ENCODE data around the gene CFAP97. TPM values are rescaled to one million over a fixed set of nuclear protein-coding genes. Genes with fewer than 3 reads are reported as not detected.
"Not testable (repeated sequence)": the region's sequence is repeated elsewhere in the genome, so short reads cannot be mapped to it uniquely, and the experiment has no call there.

Gene CFAP97
- total RNA-seq, 4 donors from 2014 or later, result 6.5 to 14.1 (median 10.8) TPM

DNA sequence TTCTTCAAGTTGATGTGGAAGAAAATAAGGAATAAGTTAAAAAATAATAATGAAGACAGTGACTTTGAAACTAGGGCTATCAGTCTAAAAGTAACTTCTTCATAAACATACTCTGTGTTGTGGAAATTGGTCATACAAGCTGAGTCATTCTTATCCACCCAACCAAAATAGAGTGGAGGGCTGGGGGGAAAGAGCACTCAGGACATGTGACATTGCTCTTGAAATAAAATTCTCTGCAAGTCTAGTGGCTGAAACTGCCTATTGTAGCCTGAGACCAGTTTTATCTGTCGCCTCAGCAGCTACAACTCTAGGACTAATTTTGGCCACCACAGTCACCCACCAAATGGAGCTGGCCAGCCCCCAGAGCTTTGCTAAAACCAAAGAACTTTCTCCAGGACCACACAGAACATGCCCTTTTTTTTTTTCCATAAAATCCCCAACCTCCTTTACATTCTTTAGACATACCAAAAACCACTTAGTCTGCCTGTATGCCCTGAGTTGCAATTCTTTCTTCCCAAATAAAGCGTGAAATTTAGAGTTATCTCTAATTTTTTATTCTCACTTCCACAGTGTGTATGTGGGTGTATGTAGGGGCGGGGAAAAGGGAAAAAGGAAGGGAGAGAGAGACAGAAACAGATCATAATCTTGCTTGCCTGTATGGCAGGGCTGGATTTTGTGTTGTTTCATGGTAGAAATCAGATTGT lies 83.7 kb downstream of the CFAP97 start:
- peak; percentile 40 to 67 for ATAC-seq
- H3K27ac ChIP-seq, result peak overlapping the region in 1 of 4 donors; percentile 55

DNA sequence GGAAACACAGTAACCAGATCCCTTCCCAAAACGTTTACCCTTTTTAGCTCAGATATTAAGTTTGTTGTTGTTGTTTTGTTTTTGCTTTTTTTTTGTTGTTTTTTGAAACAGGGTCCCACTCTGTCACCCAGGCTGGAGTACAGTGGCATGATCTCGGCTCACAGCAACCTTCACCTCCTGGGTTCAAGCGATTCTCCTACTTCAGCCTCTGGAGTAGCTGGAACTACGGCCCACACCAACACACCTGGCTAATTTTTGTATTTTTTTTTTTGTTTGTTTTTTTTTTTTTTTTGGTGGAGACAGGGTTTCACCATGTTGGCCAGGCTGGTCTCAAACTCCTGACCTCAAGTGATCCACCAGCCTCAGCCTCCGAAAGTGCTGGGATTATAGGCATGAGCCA lies 84.3 kb downstream of the CFAP97 start:
- not testable (repeated sequence) for DNase-seq, H3K27me3 ChIP-seq
- intact Hi-C loops (cut with DNase I; ENCODE audit: low total_unique reads), result loop anchor here (10.0 kb wide), 1 partner anchor 295 kb away; the partner anchor contains the start of gene ACSL1

More for the DNA sequence above, 83.7 kb downstream of the CFAP97 start:
- Histone ChIP-seq H3K4me1 (peaks cover 12% of the 10 kb centered on the region in 2 donors), H3K9me3 (no peaks in the 10 kb centered on the region), H3K4me3 (no peak overlapping the region), H3K27me3 (no peaks in the 10 kb centered on the region), H3K36me3 (no peaks in the 10 kb centered on the region)
- TF ChIP-seq POLR2A (IDR thresholded peaks at IDR 0.05), result no peak
- TF ChIP-seq, protein P1, sequence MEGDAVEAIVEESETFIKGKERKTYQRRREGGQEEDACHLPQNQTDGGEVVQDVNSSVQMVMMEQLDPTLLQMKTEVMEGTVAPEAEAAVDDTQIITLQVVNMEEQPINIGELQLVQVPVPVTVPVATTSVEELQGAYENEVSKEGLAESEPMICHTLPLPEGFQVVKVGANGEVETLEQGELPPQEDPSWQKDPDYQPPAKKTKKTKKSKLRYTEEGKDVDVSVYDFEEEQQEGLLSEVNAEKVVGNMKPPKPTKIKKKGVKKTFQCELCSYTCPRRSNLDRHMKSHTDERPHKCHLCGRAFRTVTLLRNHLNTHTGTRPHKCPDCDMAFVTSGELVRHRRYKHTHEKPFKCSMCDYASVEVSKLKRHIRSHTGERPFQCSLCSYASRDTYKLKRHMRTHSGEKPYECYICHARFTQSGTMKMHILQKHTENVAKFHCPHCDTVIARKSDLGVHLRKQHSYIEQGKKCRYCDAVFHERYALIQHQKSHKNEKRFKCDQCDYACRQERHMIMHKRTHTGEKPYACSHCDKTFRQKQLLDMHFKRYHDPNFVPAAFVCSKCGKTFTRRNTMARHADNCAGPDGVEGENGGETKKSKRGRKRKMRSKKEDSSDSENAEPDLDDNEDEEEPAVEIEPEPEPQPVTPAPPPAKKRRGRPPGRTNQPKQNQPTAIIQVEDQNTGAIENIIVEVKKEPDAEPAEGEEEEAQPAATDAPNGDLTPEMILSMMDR (IDR thresholded peaks at IDR 0.05 in 4 of 5, conservative IDR thresholded peaks at IDR 0.05 in 1 of 5), result no peak
- no peak for DNase-seq
- in situ Hi-C loops (cut with MboI; ENCODE audit: low sequenced_read_pairs in 4 of 4) (no loop called here), intact Hi-C loops (cut with DNase I; ENCODE audit: low total_unique reads) (loop anchor here (10.0 kb wide), 1 partner anchor 295 kb away; the partner anchor contains the start of gene ACSL1)

DNA sequence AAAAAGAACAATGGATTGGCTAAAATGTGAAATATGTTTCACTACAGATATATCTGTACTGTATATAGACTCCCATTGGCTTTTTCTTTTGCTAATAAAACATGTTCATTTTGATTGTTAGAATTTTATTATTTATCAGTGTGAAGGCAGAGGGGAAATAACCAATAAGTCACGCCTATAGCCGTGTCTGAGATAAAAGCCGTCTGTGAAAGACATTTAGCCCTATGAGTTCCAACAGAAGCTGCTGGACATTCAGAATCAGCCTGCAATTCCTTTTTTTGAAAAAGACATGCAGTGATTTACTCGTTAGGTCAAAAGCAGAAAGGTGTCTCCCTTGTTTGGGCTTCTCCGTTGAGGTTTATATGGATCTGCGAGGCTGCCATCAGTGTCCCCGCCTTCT lies 84.9 kb downstream of the CFAP97 start:
- TF ChIP-seq, protein P1 (IDR thresholded peaks at IDR 0.05 in 4 of 5, conservative IDR thresholded peaks at IDR 0.05 in 1 of 5), result no peak
- TF ChIP-seq POLR2A (IDR thresholded peaks at IDR 0.05), result no peak
- Histone ChIP-seq H3K36me3 (no peaks in the 10 kb centered on the region), H3K27ac (no peak overlapping the region), H3K27me3 (no peaks in the 10 kb centered on the region), H3K9me3 (no peaks in the 10 kb centered on the region), H3K4me3 (no peak overlapping the region), H3K4me1 (peaks cover 12% of the 10 kb centered on the region in 2 donors)
- DNase-seq (no peak), ATAC-seq (no peak)
- in situ Hi-C loops (cut with MboI; ENCODE audit: low sequenced_read_pairs in 4 of 4), result no loop called here
- intact Hi-C loops (cut with DNase I; ENCODE audit: low total_unique reads), result loop anchor here (10.0 kb wide), 1 partner anchor 294 kb away; the partner anchor contains the start of gene ACSL1

More for the DNA sequence above, 84.3 kb downstream of the CFAP97 start:
- in situ Hi-C loops (cut with MboI; ENCODE audit: low sequenced_read_pairs in 4 of 4); ATAC-seq; H3K36me3 ChIP-seq; H3K4me3 ChIP-seq; H3K9me3 ChIP-seq: not testable (repeated sequence)
- Histone ChIP-seq H3K27ac (peak overlapping the region in 1 of 4 donors; percentile 55), H3K4me1 (peaks cover 12% of the 10 kb centered on the region in 2 donors)

DNA sequence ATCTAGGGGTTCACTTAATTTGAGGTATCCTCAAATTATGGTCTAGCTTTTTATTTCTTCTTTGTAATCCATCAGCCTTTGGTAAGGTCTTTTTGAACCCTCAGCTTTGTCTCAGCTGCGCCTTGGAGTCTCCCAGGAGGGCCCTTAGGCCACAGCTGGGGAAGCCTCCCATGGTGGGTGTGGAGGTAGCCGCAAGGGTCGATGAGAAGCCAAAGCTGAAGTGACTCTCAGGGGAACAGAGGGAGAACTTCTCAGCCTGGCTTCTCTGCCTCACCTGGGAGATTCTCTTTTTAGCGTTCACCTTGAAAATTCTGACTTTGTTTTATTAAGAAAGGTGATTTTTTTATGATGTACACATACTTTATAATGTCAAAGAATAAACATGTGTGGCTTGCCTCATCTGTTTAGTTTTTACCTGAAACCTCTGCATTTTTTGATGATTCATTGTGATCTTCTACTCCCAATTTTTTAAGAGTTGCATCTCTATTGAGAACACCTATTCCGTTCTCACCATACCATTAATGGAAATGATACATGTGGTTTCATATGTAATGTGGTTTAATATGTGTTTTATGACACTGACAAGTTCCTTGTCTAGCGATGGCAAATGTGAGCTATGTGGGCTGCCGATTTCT lies 86.4 kb downstream of the CFAP97 start:
- Histone ChIP-seq H3K4me1 (peaks cover 16 to 18% of the 10 kb centered on the region in 2 donors), H3K9me3 (no peaks in the 10 kb centered on the region), H3K36me3 (no peaks in the 10 kb centered on the region), H3K27ac (no peak overlapping the region), H3K27me3 (no peaks in the 10 kb centered on the region), H3K4me3 (no peak overlapping the region)
- no peak for ATAC-seq
- TF ChIP-seq, protein P1 (IDR thresholded peaks at IDR 0.05 in 4 of 5, conservative IDR thresholded peaks at IDR 0.05 in 1 of 5), result no peak
- no peak for TF ChIP-seq POLR2A (IDR thresholded peaks at IDR 0.05)
- in situ Hi-C loops (cut with MboI; ENCODE audit: low sequenced_read_pairs in 4 of 4), result no loop called here
- intact Hi-C loops (cut with DNase I; ENCODE audit: low total_unique reads), result loop anchor here (10.0 kb wide), 1 partner anchor 293 kb away; the partner anchor contains the start of gene ACSL1
- no peak for DNase-seq

DNA sequence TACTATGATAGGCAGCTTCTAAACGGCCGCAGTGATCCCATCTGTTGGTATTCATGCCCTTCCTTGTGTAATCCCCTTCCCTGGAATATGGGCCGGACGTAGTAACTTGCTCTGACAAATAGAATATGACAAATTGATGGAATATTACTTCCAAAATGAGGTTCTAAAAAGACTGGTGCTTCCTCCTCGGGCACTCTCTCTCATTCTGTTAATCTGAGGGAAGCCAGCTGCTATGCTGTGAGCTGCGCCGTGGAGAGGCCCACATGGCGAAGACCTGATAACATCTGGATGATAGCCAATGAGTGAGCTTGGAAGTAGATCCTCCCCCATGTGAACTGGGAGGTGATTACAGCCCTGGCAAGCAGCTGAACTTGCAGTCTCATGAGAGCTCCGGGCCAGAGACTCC lies 88.0 kb downstream of the CFAP97 start:
- Histone ChIP-seq H3K27me3 (no peaks in the 10 kb centered on the region), H3K27ac (peak overlapping the region; percentile 34 to 73 (median 43)), H3K4me3 (no peak overlapping the region), H3K4me1 (peaks cover 30 to 34% of the 10 kb centered on the region in 2 donors), H3K36me3 (no peaks in the 10 kb centered on the region), H3K9me3 (no peaks in the 10 kb centered on the region)
- ATAC-seq, result peak; percentile 23 to 56
- TF ChIP-seq POLR2A (IDR thresholded peaks at IDR 0.05), result no peak
- TF ChIP-seq, protein P1 (IDR thresholded peaks at IDR 0.05 in 4 of 5, conservative IDR thresholded peaks at IDR 0.05 in 1 of 5), result no peak
- intact Hi-C loops (cut with DNase I; ENCODE audit: low total_unique reads), result loop anchor here (10.0 kb wide), 1 partner anchor 291 kb away; the partner anchor contains the start of gene ACSL1
- peak; percentile 45 to 52 for DNase-seq
- in situ Hi-C loops (cut with MboI; ENCODE audit: low sequenced_read_pairs in 4 of 4), result no loop called here
